Neural progenitor cell (in vitro differentiated cells): ENCODE results near the gene ARNT2.

ENCODE experiments used
- EZH2 ChIP-seq: fragments of 200-600 bp; sonication (generic); IDR thresholded peaks from 2 replicates; pipeline ENCODE4 v1.6.1; 2017; ENCODE audit warnings: antibody characterized with exemption, mild to moderate bottlenecking, moderate library complexity
- EZH2phosphoT487 ChIP-seq: fragments of 200-600 bp; sonication (generic); IDR thresholded peaks from 2 replicates; pipeline ENCODE4 v1.6.1; 2017; ENCODE audit warnings: antibody characterized with exemption
- TF ChIP-seq, protein P1 (sequence below): fragments of 200-600 bp; sonication (generic); IDR thresholded peaks from 2 replicates; pipeline ENCODE4 v1.5.1; 2017; ENCODE audit warnings: antibody characterized with exemption, mild to moderate bottlenecking

DNA sequence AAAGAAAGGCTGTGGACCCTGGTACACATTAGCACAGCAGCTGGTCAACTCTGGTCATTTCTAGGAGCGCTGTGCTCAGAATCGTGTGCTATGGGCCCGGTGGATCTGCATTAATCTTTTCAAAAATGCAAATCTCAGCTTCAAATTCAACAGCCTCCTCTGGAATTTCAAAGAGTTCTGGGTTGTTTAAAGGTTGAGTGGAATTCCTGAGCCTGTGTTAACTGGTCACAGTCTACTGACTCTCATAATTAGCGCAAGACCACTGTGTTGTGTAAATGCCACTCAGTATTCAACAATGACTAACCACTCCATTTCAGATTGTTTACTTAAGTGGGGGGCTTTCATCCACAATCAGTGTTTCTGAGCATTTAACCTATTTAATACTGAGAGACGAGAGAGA, 2.7 kb upstream of the ARNT2 start:
- TF ChIP-seq, protein P1, sequence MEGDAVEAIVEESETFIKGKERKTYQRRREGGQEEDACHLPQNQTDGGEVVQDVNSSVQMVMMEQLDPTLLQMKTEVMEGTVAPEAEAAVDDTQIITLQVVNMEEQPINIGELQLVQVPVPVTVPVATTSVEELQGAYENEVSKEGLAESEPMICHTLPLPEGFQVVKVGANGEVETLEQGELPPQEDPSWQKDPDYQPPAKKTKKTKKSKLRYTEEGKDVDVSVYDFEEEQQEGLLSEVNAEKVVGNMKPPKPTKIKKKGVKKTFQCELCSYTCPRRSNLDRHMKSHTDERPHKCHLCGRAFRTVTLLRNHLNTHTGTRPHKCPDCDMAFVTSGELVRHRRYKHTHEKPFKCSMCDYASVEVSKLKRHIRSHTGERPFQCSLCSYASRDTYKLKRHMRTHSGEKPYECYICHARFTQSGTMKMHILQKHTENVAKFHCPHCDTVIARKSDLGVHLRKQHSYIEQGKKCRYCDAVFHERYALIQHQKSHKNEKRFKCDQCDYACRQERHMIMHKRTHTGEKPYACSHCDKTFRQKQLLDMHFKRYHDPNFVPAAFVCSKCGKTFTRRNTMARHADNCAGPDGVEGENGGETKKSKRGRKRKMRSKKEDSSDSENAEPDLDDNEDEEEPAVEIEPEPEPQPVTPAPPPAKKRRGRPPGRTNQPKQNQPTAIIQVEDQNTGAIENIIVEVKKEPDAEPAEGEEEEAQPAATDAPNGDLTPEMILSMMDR = no peak
- TF ChIP-seq EZH2 (no peak), EZH2phosphoT487 (no peak)
